ENCODE measurements around the gene TMCO1.

Gene TMCO1

DNA sequence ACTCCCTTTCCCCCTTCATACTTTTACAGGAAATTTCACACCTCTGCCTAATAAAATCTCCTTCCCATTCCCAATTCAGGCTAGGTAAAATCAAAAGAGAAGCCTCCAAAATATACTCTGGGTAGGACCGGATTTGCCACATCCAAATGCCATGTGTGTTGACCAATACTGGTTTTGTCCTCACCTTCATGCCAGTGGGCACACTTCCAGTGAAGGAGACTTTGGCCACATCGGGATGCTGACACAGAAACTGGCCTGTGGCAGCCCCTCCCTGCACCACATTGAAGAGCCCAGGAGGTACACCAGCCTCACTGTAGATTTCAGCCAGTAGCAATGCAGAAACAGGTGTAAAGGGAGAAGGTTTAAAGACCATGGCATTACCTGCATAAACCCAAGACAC, 88.4 kb downstream of the TMCO1 start:
- no peak for DNase-seq (ENCODE audit: extremely low spot score)
- TF ChIP-seq CTCF (IDR thresholded peaks at IDR 0.05; ENCODE audit: control extremely low read depth, extremely low read depth, low read depth, missing control alignments), result no peak
- POLR2A ChIA-PET, result no interaction called here
- CTCF ChIA-PET, result no interaction called here

DNA sequence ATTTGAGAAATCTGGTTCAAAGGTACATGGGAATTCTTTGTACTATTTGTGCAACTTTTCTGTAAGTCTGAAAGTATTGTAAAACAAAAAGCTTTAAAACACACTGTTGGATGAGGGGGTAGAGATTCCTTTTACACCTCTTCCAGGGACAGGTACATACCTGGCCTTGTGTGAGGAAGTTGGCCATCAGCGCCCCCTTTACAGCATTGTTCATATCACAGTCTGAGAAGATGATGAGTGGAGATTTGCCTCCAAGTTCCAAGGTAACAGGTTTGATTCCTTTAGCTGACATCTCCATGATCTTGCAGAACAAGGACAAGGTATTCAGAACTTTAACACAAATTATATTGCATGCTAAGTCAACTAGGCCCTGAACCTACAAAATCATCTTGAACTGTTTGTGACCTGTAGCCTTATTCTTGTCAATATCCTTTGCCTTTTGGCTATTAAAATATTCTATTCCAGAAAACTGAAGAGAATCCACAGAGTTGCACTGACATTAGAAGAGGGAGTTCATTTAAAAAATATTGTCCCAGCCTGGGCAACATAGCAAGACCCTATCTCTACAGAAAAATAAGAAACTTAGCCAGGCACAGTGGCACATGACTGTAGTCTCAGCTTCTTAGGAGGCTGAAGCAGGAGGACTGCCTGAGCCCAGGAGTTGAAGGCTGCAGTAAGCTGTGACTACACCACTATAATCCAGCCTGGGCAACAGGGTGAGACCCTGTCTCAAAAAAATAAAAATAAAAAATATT, 89.2 kb downstream of the TMCO1 start:
- ChIA-PET POLR2A (no interaction called here), CTCF (interaction anchor here (0.7 kb wide), 1 partner anchor 26 kb away, joined by 3 read pairs; no protein-coding TSS in a partner anchor)

GRCh38 chr1:165678509-165678908, 90.2 kb downstream of the TMCO1 start:
- no peak for TF ChIP-seq CTCF (IDR thresholded peaks at IDR 0.05; ENCODE audit: control extremely low read depth, extremely low read depth, low read depth, missing control alignments)
- DNase-seq (ENCODE audit: extremely low spot score), result no peak
- ChIA-PET POLR2A (no interaction called here), CTCF (interaction anchor here (1.6 kb wide), 1 partner anchor 8 kb away, joined by 5 read pairs; no protein-coding TSS in a partner anchor)

More for the DNA sequence above, 89.2 kb downstream of the TMCO1 start:
- no peak for TF ChIP-seq CTCF (IDR thresholded peaks at IDR 0.05; ENCODE audit: control extremely low read depth, extremely low read depth, low read depth, missing control alignments)
- no peak for DNase-seq (ENCODE audit: extremely low spot score)
